Astrocyte (in vitro differentiated cells and primary cell): ENCODE data around the gene MYO3B. TPM values are rescaled to one million over a fixed set of nuclear protein-coding genes. Genes with fewer than 3 reads are reported as not detected.

Source experiments
- DNase-seq: peaks from one replicate; pipeline ENCODE4 v3.0.0-alpha.2; 2010; ENCODE audit warnings: low read depth
- FAIRE-seq: peaks from 2 replicates; lab custom pipeline; 2011; peaks lifted over from hg19 to GRCh38; lab: Jason Lieb, UNC
- H2AFZ ChIP-seq: 2 replicates; pipeline ENCODE4 v1.6.0; 2012; ENCODE audit warnings: low read depth, low read length, inconsistent platforms
- H3K27ac ChIP-seq: 2 replicates; pipeline ENCODE4 v1.5.1; 2011; ENCODE audit warnings: low read depth, low read length, inconsistent platforms
- H3K27me3 ChIP-seq: 2 replicates; pipeline ENCODE4 v1.6.0; 2011; ENCODE audit warnings: low read length, inconsistent platforms; ENCODE audit not compliant: insufficient read depth
- H3K36me3 ChIP-seq: 2 replicates; pipeline ENCODE4 v1.5.1; 2011; ENCODE audit warnings: low read length, inconsistent platforms; ENCODE audit not compliant: insufficient read depth
- H3K4me1 ChIP-seq: 2 replicates; pipeline ENCODE4 v1.5.1; 2011; ENCODE audit warnings: low read length, inconsistent platforms; ENCODE audit not compliant: insufficient read depth
- H3K4me2 ChIP-seq: 2 replicates; pipeline ENCODE4 v1.6.0; 2012; ENCODE audit warnings: low read length, inconsistent platforms
- H3K4me3 ChIP-seq: 2 replicates; pipeline ENCODE4 v1.5.1; 2011; ENCODE audit warnings: low read depth, mild to moderate bottlenecking, low read length, inconsistent platforms; ENCODE audit not compliant: insufficient read depth
- H3K79me2 ChIP-seq: 2 replicates; pipeline ENCODE4 v1.6.0; 2012; ENCODE audit warnings: mild to moderate bottlenecking, low read length, inconsistent platforms; ENCODE audit not compliant: insufficient read depth
- H3K9ac ChIP-seq: 2 replicates; pipeline ENCODE4 v1.6.0; 2012; ENCODE audit warnings: mild to moderate bottlenecking, low read length, inconsistent platforms
- H3K9me3 ChIP-seq: 2 replicates; pipeline ENCODE4 v1.5.1; 2012; ENCODE audit warnings: low read depth, mild to moderate bottlenecking, low read length, inconsistent platforms; ENCODE audit not compliant: insufficient read depth
- H4K20me1 ChIP-seq: 2 replicates; pipeline ENCODE4 v1.6.0; 2012; ENCODE audit warnings: low read length, inconsistent platforms; ENCODE audit not compliant: insufficient read depth
- H3K27ac Mint-ChIP-seq: one replicate; pipeline ENCODE4 v1.8.0; 2021; ENCODE audit warnings: mild to moderate bottlenecking, mixed read lengths; ENCODE audit not compliant: unreplicated experiment
- H3K27me3 Mint-ChIP-seq: one replicate; pipeline ENCODE4 v1.8.0; 2021; ENCODE audit warnings: low read depth, mixed read lengths; ENCODE audit not compliant: unreplicated experiment
- H3K36me3 Mint-ChIP-seq: one replicate; pipeline ENCODE4 v1.8.0; 2021; ENCODE audit warnings: low read depth, mixed read lengths; ENCODE audit not compliant: unreplicated experiment
- H3K4me1 Mint-ChIP-seq: one replicate; pipeline ENCODE4 v1.8.0; 2021; ENCODE audit warnings: low read depth, mixed read lengths; ENCODE audit not compliant: unreplicated experiment
- H3K4me3 Mint-ChIP-seq: one replicate; pipeline ENCODE4 v1.8.0; 2021; ENCODE audit warnings: mild to moderate bottlenecking, moderate library complexity, mixed read lengths; ENCODE audit not compliant: unreplicated experiment
- H3K9me3 Mint-ChIP-seq: one replicate; pipeline ENCODE4 v1.8.0; 2021; ENCODE audit warnings: mild to moderate bottlenecking, mixed read lengths; ENCODE audit not compliant: unreplicated experiment
- EZH2 ChIP-seq: IDR thresholded peaks from 2 replicates; pipeline ENCODE4 v1.6.1; 2012; ENCODE audit warnings: mild to moderate bottlenecking, low read length, inconsistent platforms; ENCODE audit not compliant: insufficient read depth
- total RNA-seq: library from RNA; stranded (reverse); gene quantifications from 2 replicates; pipeline ENCODE4 v1.2.1, GENCODE V29; 2021
- TF ChIP-seq, protein P1 (sequence below): IDR thresholded peaks from 2 replicates; pipeline ENCODE4 v1.5.1; 2011; ENCODE audit warnings: low read depth, mild to moderate bottlenecking, inconsistent platforms, low read length, moderate library complexity; ENCODE audit not compliant: insufficient read depth

The MYO3B gene
- total RNA-seq, 1 donor from 2014 or later: not detected

DNA sequence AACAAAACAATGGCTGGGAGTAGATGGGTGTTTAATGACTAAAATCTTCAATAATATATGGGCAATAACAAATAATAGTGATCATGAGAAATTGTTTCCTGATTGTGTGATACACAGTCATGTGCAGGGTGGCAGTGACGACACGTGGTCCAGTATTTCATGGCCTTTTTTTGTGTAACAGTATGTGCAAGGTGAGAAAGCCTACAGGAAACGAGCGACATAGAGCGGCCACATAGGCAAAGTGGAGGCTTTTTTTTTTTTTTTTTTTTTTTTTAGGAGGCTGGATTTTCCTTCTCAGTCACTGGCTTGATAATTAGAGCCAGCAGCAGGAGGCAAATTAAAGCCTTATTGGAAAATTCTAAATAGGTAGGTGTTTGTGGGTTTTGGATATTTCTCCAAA lies 123.7 kb downstream of the MYO3B start:
- no peaks in the 10 kb centered on the region for H3K4me1 ChIP-seq
- H3K27ac ChIP-seq: no peak overlapping the region
- H3K4me2 ChIP-seq: no peak overlapping the region
- H3K4me3 ChIP-seq: no peak overlapping the region
- Mint-ChIP-seq H3K9me3 (no peaks in the 10 kb centered on the region), H3K4me3 (no peak overlapping the region), H3K4me1 (no peaks in the 10 kb centered on the region), H3K36me3 (no peaks in the 10 kb centered on the region), H3K27ac (no peak overlapping the region), H3K27me3 (no peaks in the 10 kb centered on the region)
- no peak overlapping the region for H2AFZ ChIP-seq
- no peaks in the 10 kb centered on the region for H3K36me3 ChIP-seq
- TF ChIP-seq, protein P1, sequence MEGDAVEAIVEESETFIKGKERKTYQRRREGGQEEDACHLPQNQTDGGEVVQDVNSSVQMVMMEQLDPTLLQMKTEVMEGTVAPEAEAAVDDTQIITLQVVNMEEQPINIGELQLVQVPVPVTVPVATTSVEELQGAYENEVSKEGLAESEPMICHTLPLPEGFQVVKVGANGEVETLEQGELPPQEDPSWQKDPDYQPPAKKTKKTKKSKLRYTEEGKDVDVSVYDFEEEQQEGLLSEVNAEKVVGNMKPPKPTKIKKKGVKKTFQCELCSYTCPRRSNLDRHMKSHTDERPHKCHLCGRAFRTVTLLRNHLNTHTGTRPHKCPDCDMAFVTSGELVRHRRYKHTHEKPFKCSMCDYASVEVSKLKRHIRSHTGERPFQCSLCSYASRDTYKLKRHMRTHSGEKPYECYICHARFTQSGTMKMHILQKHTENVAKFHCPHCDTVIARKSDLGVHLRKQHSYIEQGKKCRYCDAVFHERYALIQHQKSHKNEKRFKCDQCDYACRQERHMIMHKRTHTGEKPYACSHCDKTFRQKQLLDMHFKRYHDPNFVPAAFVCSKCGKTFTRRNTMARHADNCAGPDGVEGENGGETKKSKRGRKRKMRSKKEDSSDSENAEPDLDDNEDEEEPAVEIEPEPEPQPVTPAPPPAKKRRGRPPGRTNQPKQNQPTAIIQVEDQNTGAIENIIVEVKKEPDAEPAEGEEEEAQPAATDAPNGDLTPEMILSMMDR: no peak
- no peak for TF ChIP-seq EZH2
- H3K9me3 ChIP-seq: no peaks in the 10 kb centered on the region
- DNase-seq (no peak), FAIRE-seq (no peak)
- no peaks in the 10 kb centered on the region for H4K20me1 ChIP-seq
- H3K27me3 ChIP-seq: no peaks in the 10 kb centered on the region
- no peak overlapping the region for H3K9ac ChIP-seq
- H3K79me2 ChIP-seq: no peaks in the 10 kb centered on the region

DNA sequence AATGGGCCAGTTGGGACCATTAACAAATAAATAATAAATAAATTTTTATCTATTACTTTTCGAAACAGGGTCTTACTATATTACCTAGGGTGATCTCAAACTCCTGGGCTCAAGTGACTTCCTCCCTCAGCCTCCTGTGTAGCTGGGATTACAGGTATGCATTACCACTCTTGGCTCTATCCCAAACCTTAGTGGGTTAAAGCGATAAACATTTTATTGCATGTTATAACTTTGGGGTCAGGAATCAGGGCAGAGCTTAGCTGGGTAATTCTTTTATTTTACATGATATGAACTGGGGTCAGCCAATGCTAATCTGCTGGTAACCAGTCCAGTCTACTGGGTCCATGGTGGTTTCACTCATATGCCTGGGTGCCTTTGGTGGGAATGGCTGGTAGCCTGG lies 127.8 kb downstream of the MYO3B start:
- no peaks in the 10 kb centered on the region for H4K20me1 ChIP-seq
- Mint-ChIP-seq H3K27ac (no peak overlapping the region), H3K9me3 (no peaks in the 10 kb centered on the region), H3K36me3 (no peaks in the 10 kb centered on the region), H3K4me3 (no peak overlapping the region), H3K4me1 (no peaks in the 10 kb centered on the region), H3K27me3 (no peaks in the 10 kb centered on the region)
- TF ChIP-seq, protein P1: no peak
- TF ChIP-seq EZH2: no peak
- no peak overlapping the region for H3K4me3 ChIP-seq
- H3K27me3 ChIP-seq: no peaks in the 10 kb centered on the region
- no peak for FAIRE-seq
- no peaks in the 10 kb centered on the region for H3K36me3 ChIP-seq
- H3K9ac ChIP-seq: no peak overlapping the region
- no peaks in the 10 kb centered on the region for H3K9me3 ChIP-seq
- H3K4me1 ChIP-seq: no peaks in the 10 kb centered on the region
- DNase-seq: no peak
- H3K4me2 ChIP-seq: no peak overlapping the region
- H3K27ac ChIP-seq: no peak overlapping the region
- H2AFZ ChIP-seq: no peak overlapping the region
- H3K79me2 ChIP-seq: no peaks in the 10 kb centered on the region

DNA sequence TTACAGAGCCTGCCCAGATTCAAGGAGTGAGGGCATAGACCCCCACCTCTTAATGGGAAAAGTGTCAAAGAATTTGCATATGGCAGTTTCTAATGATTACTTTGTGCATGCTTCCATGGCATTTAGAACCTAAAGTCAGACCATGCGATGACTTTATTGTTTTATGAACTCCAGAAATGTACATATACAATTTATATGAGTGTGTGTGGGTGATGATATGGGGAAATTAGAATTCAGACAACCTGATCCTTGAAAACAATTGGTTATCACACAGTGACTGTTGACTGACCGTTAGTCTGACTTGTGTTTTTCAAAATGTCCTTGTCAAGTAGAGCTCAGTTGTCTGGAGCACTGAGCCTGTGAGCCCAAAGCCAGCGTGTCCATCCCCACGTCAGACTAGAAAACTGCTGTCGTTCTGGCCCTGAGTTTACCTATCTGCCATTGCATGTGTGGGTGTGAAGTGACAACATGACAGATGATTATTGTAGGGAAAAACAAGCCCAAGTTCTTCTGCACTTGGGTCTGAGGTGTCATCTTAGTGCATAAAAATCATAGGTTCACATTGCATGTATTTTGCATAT lies 128.4 kb downstream of the MYO3B start:
- no peak for FAIRE-seq
- no peak for TF ChIP-seq EZH2
- TF ChIP-seq, protein P1: no peak
- no peaks in the 10 kb centered on the region for H3K9me3 ChIP-seq

More for the DNA sequence above, 128.4 kb downstream of the MYO3B start:
- Mint-ChIP-seq H3K36me3 (no peaks in the 10 kb centered on the region), H3K9me3 (no peaks in the 10 kb centered on the region), H3K4me1 (peaks cover 7% of the 10 kb centered on the region), H3K27ac (no peak overlapping the region), H3K4me3 (no peak overlapping the region), H3K27me3 (no peaks in the 10 kb centered on the region)
- DNase-seq: no peak
- Histone ChIP-seq H3K4me1 (no peaks in the 10 kb centered on the region), H3K9ac (no peak overlapping the region), H3K79me2 (no peaks in the 10 kb centered on the region), H3K27me3 (no peaks in the 10 kb centered on the region), H3K4me2 (no peak overlapping the region), H2AFZ (no peak overlapping the region), H4K20me1 (no peaks in the 10 kb centered on the region), H3K36me3 (no peaks in the 10 kb centered on the region), H3K4me3 (no peak overlapping the region), H3K27ac (no peak overlapping the region)
